Uterus (tissue), 4 donors: Measurements from ENCODE around the gene CIC. TPM values are rescaled to one million over a fixed set of nuclear protein-coding genes. Genes with fewer than 3 reads are reported as not detected.

Experiments used
- DNase-seq, 2 donors: peaks; one replicate each; pipeline ENCODE4 v3.0.0-alpha.2; 2019 to 2020
- H3K27ac ChIP-seq, 2 donors: fragments of 200-600 bp; sonication (generic); 1 replicate in 1 of 2; 2 replicates in 1 of 2; pipeline ENCODE4 v1.5.1; 2016 to 2018
- H3K27me3 ChIP-seq, 2 donors: fragments of 200-600 bp; sonication (generic); one replicate each; pipeline ENCODE4 v1.5.1; 2018 to 2019; ENCODE audit warnings: control low read depth in 1 of 2
- H3K36me3 ChIP-seq, 2 donors: fragments of 200-600 bp; sonication (generic); one replicate each; pipeline ENCODE4 v1.5.1; 2019; ENCODE audit warnings: control low read depth in 1 of 2
- H3K4me1 ChIP-seq, 2 donors: fragments of 200-600 bp; sonication (generic); one replicate each; pipeline ENCODE4 v1.5.1; 2018 to 2019; ENCODE audit warnings: control low read depth in 1 of 2
- H3K4me3 ChIP-seq, 2 donors: fragments of 200-600 bp; sonication (generic); 1 replicate in 1 of 2; 2 replicates in 1 of 2; pipeline ENCODE4 v1.5.1; 2018 to 2019; ENCODE audit warnings: mild to moderate bottlenecking in 1 of 2
- H3K9me3 ChIP-seq, 2 donors: fragments of 200-600 bp; sonication (generic); one replicate each; pipeline ENCODE4 v1.5.1; 2019; ENCODE audit warnings: control low read depth in 1 of 2
- CTCF ChIP-seq, 4 experiments: fragments of 200-600 bp in 2 of 4; fragments of 450-650 bp in 2 of 4; sonication (generic) in 2 of 4; IDR thresholded peaks; one replicate each; pipeline ENCODE4 v1.5.1; 2016 to 2019; ENCODE audit warnings: antibody characterized with exemption in 4 of 4, mild to moderate bottlenecking in 2 of 4, moderate library complexity in 1 of 4
- POLR2A ChIP-seq, 2 donors: fragments of 450-650 bp; IDR thresholded peaks; one replicate each; pipeline ENCODE4 v1.6.1; 2016; ENCODE audit warnings: antibody characterized with exemption in 2 of 2, mild to moderate bottlenecking in 1 of 2, moderate library complexity in 1 of 2
- intact Hi-C: fragments of 100-400 bp; cut with DNase I; formaldehyde crosslinking; loops from one replicate; pipeline ENCODE4 v1.15.1; 2023; ENCODE audit warnings: low total_unique reads
- total RNA-seq, 4 donors: library from RNA; depleted of rRNA in 3 of 4; stranded (reverse); fragments of >200 nt in 3 of 4; gene quantifications; one replicate each; pipeline versions ENCODE4 v1.1.0 to v1.2.4, GENCODE V29; 2014 to 2023
- donor health status: DM: yes; HTN: yes; CAD: no.

The CIC gene
- total RNA-seq, 4 donors from 2014 or later = 28.7 to 155 (median 47.4) TPM

- Histone ChIP-seq H3K4me3 (no peak overlapping the region), H3K27ac (no peak overlapping the region), H3K27me3 (no peaks in the 10 kb centered on the region), H3K36me3 (no peaks in the 10 kb centered on the region), H3K4me1 (peaks cover 0 to 3% of the 10 kb centered on the region in 2 donors), H3K9me3 (no peaks in the 10 kb centered on the region)
- no peak for DNase-seq
- intact Hi-C loops = no loop called here
- TF ChIP-seq CTCF (IDR thresholded peaks at IDR 0.05) (no peak), POLR2A (IDR thresholded peaks at IDR 0.05) (no peak)
These were observed 38.5 kb upstream of the CIC start for GRCh38 chr19:42230571-42230970.

- Histone ChIP-seq H3K27me3 (no peaks in the 10 kb centered on the region), H3K36me3 (no peaks in the 10 kb centered on the region)
- no peak for DNase-seq
These were observed 36.6 kb upstream of the CIC start for GRCh38 chr19:42232435-42232834.

GRCh38 chr19:42233106-42233505, 35.9 kb upstream of the CIC start:
- Histone ChIP-seq H3K27ac (no peak overlapping the region), H3K36me3 (no peaks in the 10 kb centered on the region)
- intact Hi-C loops = no loop called here

More at GRCh38 chr19:42232435-42232834, 36.6 kb upstream of the CIC start:
- no peak for TF ChIP-seq CTCF (IDR thresholded peaks at IDR 0.05)
- TF ChIP-seq POLR2A (IDR thresholded peaks at IDR 0.05) = no peak
- intact Hi-C loops = no loop called here
- Histone ChIP-seq H3K9me3 (no peaks in the 10 kb centered on the region), H3K4me1 (peaks cover 0 to 3% of the 10 kb centered on the region in 2 donors), H3K4me3 (no peak overlapping the region), H3K27ac (no peak overlapping the region)

DNA sequence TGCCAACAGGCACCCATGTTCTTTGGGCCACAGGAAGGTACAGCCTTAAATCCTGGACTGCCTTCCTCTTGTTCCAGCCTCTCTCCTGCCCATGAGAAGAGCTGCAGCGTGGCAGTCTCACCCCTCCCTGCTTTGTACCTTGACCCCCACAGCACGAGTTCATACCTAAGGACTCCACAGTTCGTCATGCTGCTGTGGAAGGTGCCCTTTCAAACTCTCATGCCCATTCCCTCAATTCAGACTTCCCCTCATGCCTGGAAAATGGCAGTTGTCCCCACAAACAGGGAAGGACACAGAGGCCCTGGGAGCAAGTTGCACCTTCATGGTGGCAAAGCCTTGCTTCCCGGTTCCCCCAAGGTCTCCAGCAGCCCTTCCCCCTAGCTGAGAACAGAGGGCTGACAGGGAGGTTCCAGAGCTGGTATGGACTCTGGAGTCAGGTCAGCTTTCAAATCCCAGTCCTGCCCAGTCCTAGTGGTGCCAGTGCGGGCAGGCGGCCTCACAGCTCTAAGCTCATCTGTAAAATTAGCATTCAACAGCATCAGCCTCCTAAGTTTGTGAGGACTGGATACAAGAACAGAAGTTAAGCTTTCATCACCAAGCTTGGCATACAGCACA, 35.3 kb upstream of the CIC start:
- Histone ChIP-seq H3K36me3 (no peaks in the 10 kb centered on the region), H3K4me1 (peaks cover 0 to 3% of the 10 kb centered on the region in 2 donors), H3K4me3 (no peak overlapping the region), H3K27me3 (no peaks in the 10 kb centered on the region), H3K9me3 (no peaks in the 10 kb centered on the region), H3K27ac (no peak overlapping the region)
- DNase-seq = no peak
- intact Hi-C loops = no loop called here
- TF ChIP-seq POLR2A (IDR thresholded peaks at IDR 0.05) (no peak), CTCF (IDR thresholded peaks at IDR 0.05) (no peak)

More at GRCh38 chr19:42233106-42233505, 35.9 kb upstream of the CIC start:
- Histone ChIP-seq H3K4me1 (peaks cover 0 to 3% of the 10 kb centered on the region in 2 donors), H3K4me3 (no peak overlapping the region), H3K9me3 (no peaks in the 10 kb centered on the region), H3K27me3 (no peaks in the 10 kb centered on the region)
- TF ChIP-seq CTCF (IDR thresholded peaks at IDR 0.05) = no peak
- no peak for TF ChIP-seq POLR2A (IDR thresholded peaks at IDR 0.05)
- DNase-seq = no peak

GRCh38 chr19:42234364-42234763, 34.7 kb upstream of the CIC start:
- TF ChIP-seq CTCF (IDR thresholded peaks at IDR 0.05) (no peak), POLR2A (IDR thresholded peaks at IDR 0.05) (no peak)
- Histone ChIP-seq H3K4me3 (no peak overlapping the region), H3K27me3 (no peaks in the 10 kb centered on the region), H3K9me3 (no peaks in the 10 kb centered on the region), H3K27ac (no peak overlapping the region), H3K4me1 (peaks cover 0 to 3% of the 10 kb centered on the region in 2 donors), H3K36me3 (no peaks in the 10 kb centered on the region)
- no peak for DNase-seq
- intact Hi-C loops = no loop called here
